Progenitor cell of endocrine pancreas (in vitro differentiated cells): ENCODE measurements around the gene AKR1B15. TPM values are rescaled to one million over a fixed set of nuclear protein-coding genes. Genes with fewer than 3 reads are reported as not detected.

Experiments used
- DNase-seq: peaks from one replicate; pipeline ENCODE4 v3.0.0; 2021; ENCODE audit warnings: low spot score; ENCODE audit not compliant: unreplicated experiment
- H3K27ac Mint-ChIP-seq: 2 replicates; pipeline ENCODE4 v1.8.0; 2021; ENCODE audit warnings: mild to moderate bottlenecking, moderate library complexity, mixed read lengths
- H3K27me3 Mint-ChIP-seq: 2 replicates; pipeline ENCODE4 v1.8.0; 2021; ENCODE audit warnings: mixed read lengths
- H3K36me3 Mint-ChIP-seq: 2 replicates; pipeline ENCODE4 v1.8.0; 2022; ENCODE audit warnings: mixed read lengths; ENCODE audit not compliant: insufficient read depth
- H3K4me1 Mint-ChIP-seq: 2 replicates; pipeline ENCODE4 v1.8.0; 2021; ENCODE audit warnings: low read depth, mixed read lengths
- H3K4me3 Mint-ChIP-seq: 2 replicates; pipeline ENCODE4 v1.8.0; 2021; ENCODE audit warnings: low read depth, mild to moderate bottlenecking, moderate library complexity, mixed read lengths
- H3K9me3 Mint-ChIP-seq: 2 replicates; pipeline ENCODE4 v1.8.0; 2021; ENCODE audit warnings: low read depth, mixed read lengths
- CTCF ChIP-seq: fragments of 200-600 bp; sonication (generic); IDR thresholded peaks from one replicate; pipeline ENCODE4 v1.5.0; 2021; ENCODE audit warnings: antibody characterized with exemption, mild to moderate bottlenecking; ENCODE audit not compliant: unreplicated experiment
- total RNA-seq: library from RNA; stranded (reverse); gene quantifications from 2 replicates; pipeline ENCODE4 v1.2.1, GENCODE V29; 2021

Gene AKR1B15
- total RNA-seq, 1 donor from 2014 or later, result not detected

- peak; percentile 43 for DNase-seq
- peak overlapping the region; percentile 75 for H3K4me3 Mint-ChIP-seq
These were observed 1.4 kb upstream of the AKR1B15 start for GRCh38 chr7:134547397-134548054.

GRCh38 chr7:134549366-134549765, 456 bp downstream of the AKR1B15 start:
- H3K36me3 Mint-ChIP-seq, result no peaks in the 10 kb centered on the region
- H3K27me3 Mint-ChIP-seq, result peaks cover 21% of the 10 kb centered on the region
- H3K9me3 Mint-ChIP-seq, result no peaks in the 10 kb centered on the region
- no peak overlapping the region for H3K4me3 Mint-ChIP-seq
- no peak overlapping the region for H3K27ac Mint-ChIP-seq
- H3K4me1 Mint-ChIP-seq, result peaks cover 22% of the 10 kb centered on the region
- DNase-seq, result no peak
- no peak for TF ChIP-seq CTCF

More at GRCh38 chr7:134547397-134548054, 1.4 kb upstream of the AKR1B15 start:
- peak; percentile 78 for TF ChIP-seq CTCF
- H3K27me3 Mint-ChIP-seq, result peaks cover 25% of the 10 kb centered on the region
- H3K27ac Mint-ChIP-seq, result peak overlapping the region; percentile 93
- peaks cover 22% of the 10 kb centered on the region for H3K4me1 Mint-ChIP-seq
- H3K36me3 Mint-ChIP-seq, result no peaks in the 10 kb centered on the region
- no peaks in the 10 kb centered on the region for H3K9me3 Mint-ChIP-seq

- DNase-seq, result no peak
- Mint-ChIP-seq H3K27me3 (peaks cover 24% of the 10 kb centered on the region), H3K4me1 (peaks cover 14% of the 10 kb centered on the region), H3K36me3 (no peaks in the 10 kb centered on the region), H3K4me3 (no peak overlapping the region), H3K9me3 (no peaks in the 10 kb centered on the region), H3K27ac (no peak overlapping the region)
- peak; percentile 47 for TF ChIP-seq CTCF
These were observed 3.2 kb downstream of the AKR1B15 start for GRCh38 chr7:134552105-134552504.

GRCh38 chr7:134553976-134554375, 5.1 kb downstream of the AKR1B15 start:
- TF ChIP-seq CTCF, result peak; percentile 37
- Mint-ChIP-seq H3K4me3 (no peak overlapping the region), H3K27me3 (peaks cover 24% of the 10 kb centered on the region), H3K27ac (no peak overlapping the region), H3K36me3 (no peaks in the 10 kb centered on the region), H3K4me1 (peaks cover 4% of the 10 kb centered on the region), H3K9me3 (no peaks in the 10 kb centered on the region)
- no peak for DNase-seq

GRCh38 chr7:134554417-134554966, 5.6 kb downstream of the AKR1B15 start:
- TF ChIP-seq CTCF, result no peak
- no peaks in the 10 kb centered on the region for H3K36me3 Mint-ChIP-seq
- no peak for DNase-seq
- no peak overlapping the region for H3K27ac Mint-ChIP-seq
- no peaks in the 10 kb centered on the region for H3K9me3 Mint-ChIP-seq
- peaks cover 4% of the 10 kb centered on the region for H3K4me1 Mint-ChIP-seq
- peaks cover 20% of the 10 kb centered on the region for H3K27me3 Mint-ChIP-seq
- no peak overlapping the region for H3K4me3 Mint-ChIP-seq
